Mesodermal cell (in vitro differentiated cells): ENCODE measurements around the gene VWDE.

ENCODE experiments used
- H3K27ac ChIP-seq: 2 replicates; pipeline ENCODE4 v1.7.0; 2013; ENCODE audit warnings: mild to moderate bottlenecking, low read depth, low read length, moderate library complexity; ENCODE audit not compliant: severe bottlenecking
- H3K36me3 ChIP-seq: 2 replicates; pipeline ENCODE4 v1.7.1; 2013; ENCODE audit warnings: mild to moderate bottlenecking, low read length, moderate library complexity; ENCODE audit not compliant: control insufficient read depth, insufficient read depth
- H3K4me1 ChIP-seq: one replicate; pipeline ENCODE4 v1.7.1; 2013; ENCODE audit warnings: mild to moderate bottlenecking, low read length; ENCODE audit not compliant: insufficient read depth, control insufficient read depth, poor library complexity, severe bottlenecking
- H3K4me3 ChIP-seq: 2 replicates; pipeline ENCODE4 v1.7.0; 2013; ENCODE audit warnings: low read length, control low read depth, mild to moderate bottlenecking; ENCODE audit not compliant: insufficient read depth, poor library complexity, severe bottlenecking; ENCODE audit errors: extremely low read depth
- H3K9me3 ChIP-seq: 2 replicates; pipeline ENCODE4 v1.7.1; 2013; ENCODE audit warnings: mild to moderate bottlenecking, low read length, moderate library complexity; ENCODE audit not compliant: control insufficient read depth
- WGBS, 2 experiments: methylation state at CpG; one replicate each; pipeline ENCODE4 v1.1.5; 2013; ENCODE audit warnings: missing lambda C conversion rate in 2 of 2; ENCODE audit not compliant: insufficient coverage in 2 of 2; 5-methylcytosine and 5-hydroxymethylcytosine counted together

The VWDE gene

DNA sequence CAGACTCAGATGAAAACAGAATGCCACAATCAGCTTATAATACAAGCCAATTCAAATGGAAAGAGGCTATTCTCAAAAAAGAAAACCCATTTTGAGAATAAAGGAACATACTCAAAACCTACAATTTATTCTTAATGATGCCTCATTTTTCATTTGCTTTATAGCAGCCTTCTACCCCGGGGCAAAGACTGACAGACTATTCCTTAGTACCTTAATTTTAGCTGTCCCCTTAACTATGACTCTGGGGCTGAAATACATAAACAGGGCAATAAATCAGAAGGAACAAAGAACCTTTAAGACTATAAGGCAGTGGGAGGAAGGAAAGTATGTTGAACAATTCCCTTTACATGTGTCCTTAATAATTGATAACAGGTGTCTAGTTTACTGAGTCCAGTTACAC lies 115.8 kb downstream of the VWDE start:
- H3K27ac ChIP-seq = no peak overlapping the region
- WGBS, 2 experiments = no CpG with 5 or more reads among the region's 1 CpG

DNA sequence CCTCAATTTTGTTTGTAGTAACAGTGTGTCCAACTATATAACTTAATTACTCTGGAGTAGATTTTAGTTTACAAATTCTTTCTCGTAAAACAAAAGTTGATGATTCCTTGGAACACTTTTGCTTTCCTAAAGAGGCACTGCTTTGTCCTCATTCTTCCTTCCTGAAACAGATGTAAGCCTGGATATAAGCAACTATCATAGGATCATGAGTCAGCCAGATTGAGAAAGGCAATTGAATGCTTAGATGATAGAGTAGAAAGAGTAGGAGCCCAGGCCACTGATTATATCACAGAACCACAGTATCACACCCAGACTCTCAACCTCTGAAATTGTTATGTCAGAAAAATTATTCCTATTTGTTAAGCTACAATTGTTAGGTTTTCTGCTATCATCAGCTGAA lies 122.6 kb downstream of the VWDE start:
- WGBS, 2 experiments = no CpG with 5 or more reads among the region's 1 CpG
- H3K9me3 ChIP-seq = no peaks in the 10 kb centered on the region
- no peaks in the 10 kb centered on the region for H3K4me1 ChIP-seq
- no peak overlapping the region for H3K4me3 ChIP-seq
- H3K27ac ChIP-seq = no peak overlapping the region
- H3K36me3 ChIP-seq = no peaks in the 10 kb centered on the region

More for the DNA sequence above, 115.8 kb downstream of the VWDE start:
- H3K4me3 ChIP-seq = no peak overlapping the region
- H3K4me1 ChIP-seq = no peaks in the 10 kb centered on the region
- peaks cover 8% of the 10 kb centered on the region for H3K9me3 ChIP-seq
- H3K36me3 ChIP-seq = no peaks in the 10 kb centered on the region
